C4-2B (cell line): ENCODE measurements around the gene C2CD2.

Source experiments
- CTCF ChIP-seq: fragments of 450-650 bp; conservative IDR thresholded peaks from 2 replicates; pipeline ENCODE4 v1.5.1; 2017; ENCODE audit warnings: mild to moderate bottlenecking
- ZFX ChIP-seq: fragments of 450-650 bp; IDR thresholded peaks from 2 replicates; pipeline ENCODE4 v1.6.1; 2017

- TF ChIP-seq CTCF (no peak), ZFX (no peak)
These were observed 99.3 kb downstream of the C2CD2 start for GRCh38 chr21:41854426-41854995.
